ENCODE measurements around the gene CCDC14.
"Not testable (repeated sequence)": the region's sequence is repeated elsewhere in the genome, so short reads cannot be mapped to it uniquely, and the experiment has no call there.

Gene CCDC14

GRCh38 chr3:123893012-123893411, 68.0 kb downstream of the CCDC14 start:
- Histone ChIP-seq H3K9me3 (ENCODE audit: control insufficient read depth, low read length) (no peaks in the 10 kb centered on the region), H2AFZ (no peak overlapping the region), H3K9ac (no peak overlapping the region), H3K4me1 (no peaks in the 10 kb centered on the region), H3K27ac (no peak overlapping the region), H3K4me3 (ENCODE audit: low read depth, low read length) (no peak overlapping the region), H3K36me3 (ENCODE audit: control insufficient read depth, insufficient read depth, low read length) (no peaks in the 10 kb centered on the region), H3K27me3 (ENCODE audit: control insufficient read depth, insufficient read depth, low read length) (no peaks in the 10 kb centered on the region), H3K79me2 (no peaks in the 10 kb centered on the region), H3K4me2 (ENCODE audit: low read length) (no peak overlapping the region)
- TF ChIP-seq CTCF (IDR thresholded peaks at IDR 0.05): no peak

GRCh38 chr3:123892195-123892594, 68.8 kb downstream of the CCDC14 start:
- H3K27me3 ChIP-seq (ENCODE audit: control insufficient read depth, insufficient read depth, low read length): no peaks in the 10 kb centered on the region
- no peaks in the 10 kb centered on the region for H3K36me3 ChIP-seq (ENCODE audit: control insufficient read depth, insufficient read depth, low read length)
- H2AFZ ChIP-seq: no peak overlapping the region
- no peak overlapping the region for H3K4me3 ChIP-seq (ENCODE audit: low read depth, low read length)
- no peaks in the 10 kb centered on the region for H3K79me2 ChIP-seq
- H3K9me3 ChIP-seq (ENCODE audit: control insufficient read depth, low read length): no peaks in the 10 kb centered on the region
- no peak overlapping the region for H3K9ac ChIP-seq
- H3K4me1 ChIP-seq: no peaks in the 10 kb centered on the region
- no peak for TF ChIP-seq CTCF (IDR thresholded peaks at IDR 0.05)
- no peak overlapping the region for H3K27ac ChIP-seq
- H3K4me2 ChIP-seq (ENCODE audit: low read length): no peak overlapping the region

GRCh38 chr3:123890991-123891390, 70.0 kb downstream of the CCDC14 start:
- H3K36me3 ChIP-seq (ENCODE audit: control insufficient read depth, insufficient read depth, low read length); H3K9me3 ChIP-seq (ENCODE audit: control insufficient read depth, low read length); H3K79me2 ChIP-seq; H3K4me3 ChIP-seq (ENCODE audit: low read depth, low read length); H2AFZ ChIP-seq; H3K27ac ChIP-seq; H3K4me1 ChIP-seq; H3K4me2 ChIP-seq (ENCODE audit: low read length); H3K27me3 ChIP-seq (ENCODE audit: control insufficient read depth, insufficient read depth, low read length); H3K9ac ChIP-seq: not testable (repeated sequence)

GRCh38 chr3:123890162-123890561, 70.9 kb downstream of the CCDC14 start:
- not testable (repeated sequence) for H2AFZ ChIP-seq, H3K9ac ChIP-seq

GRCh38 chr3:123884993-123885392, 76.0 kb downstream of the CCDC14 start:
- H3K36me3 ChIP-seq (ENCODE audit: control insufficient read depth, insufficient read depth, low read length): no peaks in the 10 kb centered on the region
- H3K4me1 ChIP-seq: no peaks in the 10 kb centered on the region
- no peak overlapping the region for H3K4me2 ChIP-seq (ENCODE audit: low read length)
- no peaks in the 10 kb centered on the region for H3K79me2 ChIP-seq
- H3K9ac ChIP-seq: no peak overlapping the region
- no peak for TF ChIP-seq CTCF (IDR thresholded peaks at IDR 0.05)
- H2AFZ ChIP-seq: no peak overlapping the region
- H3K27me3 ChIP-seq (ENCODE audit: control insufficient read depth, insufficient read depth, low read length): no peaks in the 10 kb centered on the region
- H3K9me3 ChIP-seq (ENCODE audit: control insufficient read depth, low read length): no peaks in the 10 kb centered on the region
- no peak overlapping the region for H3K27ac ChIP-seq
- no peak overlapping the region for H3K4me3 ChIP-seq (ENCODE audit: low read depth, low read length)

More at GRCh38 chr3:123890162-123890561, 70.9 kb downstream of the CCDC14 start:
- H3K27me3 ChIP-seq (ENCODE audit: control insufficient read depth, insufficient read depth, low read length); H3K27ac ChIP-seq; H3K79me2 ChIP-seq; H3K9me3 ChIP-seq (ENCODE audit: control insufficient read depth, low read length); H3K4me1 ChIP-seq; H3K4me3 ChIP-seq (ENCODE audit: low read depth, low read length); H3K36me3 ChIP-seq (ENCODE audit: control insufficient read depth, insufficient read depth, low read length); H3K4me2 ChIP-seq (ENCODE audit: low read length): not testable (repeated sequence)

- H3K36me3 ChIP-seq (ENCODE audit: control insufficient read depth, insufficient read depth, low read length): no peaks in the 10 kb centered on the region
- H3K79me2 ChIP-seq: no peaks in the 10 kb centered on the region
- H3K27me3 ChIP-seq (ENCODE audit: control insufficient read depth, insufficient read depth, low read length): no peaks in the 10 kb centered on the region
- H3K9ac ChIP-seq: no peak within 1 kb of the TSS
- H3K27ac ChIP-seq: no peak within 1 kb of the TSS
- H2AFZ ChIP-seq: peak within 1 kb of the TSS; percentile 71
- H3K9me3 ChIP-seq (ENCODE audit: control insufficient read depth, low read length): no peaks in the 10 kb centered on the region
- no peak for TF ChIP-seq CTCF (IDR thresholded peaks at IDR 0.05)
- peak within 1 kb of the TSS; percentile 31 for H3K4me3 ChIP-seq (ENCODE audit: low read depth, low read length)
- no peaks in the 10 kb centered on the region for H3K4me1 ChIP-seq
- H3K4me2 ChIP-seq (ENCODE audit: low read length): peak within 1 kb of the TSS; percentile 67
These were observed 76.7 kb downstream of the CCDC14 start, which contains the start of gene MYLK for GRCh38 chr3:123884203-123884831. TSS of gene MYLK (minus strand) at chr3:123884332. CDS start at chr3:123793841, 90,491 bp downstream.

Measured in parathyroid adenoma (tissue), 2 donors.